Hematopoietic multipotent progenitor cell treated with erythropoietin and hydrocortisone succinate and interleukin-3 and kit ligand, for 15 days (in vitro differentiated cells): ENCODE data around the gene MMP14.
"Not testable (repeated sequence)": the region's sequence is repeated elsewhere in the genome, so short reads cannot be mapped to it uniquely, and the experiment has no call there.

Experiments
- DNase-seq: peaks from one replicate; pipeline ENCODE4 v3.0.0-alpha.2; 2015; ENCODE audit warnings: low spot score

The MMP14 gene

DNA sequence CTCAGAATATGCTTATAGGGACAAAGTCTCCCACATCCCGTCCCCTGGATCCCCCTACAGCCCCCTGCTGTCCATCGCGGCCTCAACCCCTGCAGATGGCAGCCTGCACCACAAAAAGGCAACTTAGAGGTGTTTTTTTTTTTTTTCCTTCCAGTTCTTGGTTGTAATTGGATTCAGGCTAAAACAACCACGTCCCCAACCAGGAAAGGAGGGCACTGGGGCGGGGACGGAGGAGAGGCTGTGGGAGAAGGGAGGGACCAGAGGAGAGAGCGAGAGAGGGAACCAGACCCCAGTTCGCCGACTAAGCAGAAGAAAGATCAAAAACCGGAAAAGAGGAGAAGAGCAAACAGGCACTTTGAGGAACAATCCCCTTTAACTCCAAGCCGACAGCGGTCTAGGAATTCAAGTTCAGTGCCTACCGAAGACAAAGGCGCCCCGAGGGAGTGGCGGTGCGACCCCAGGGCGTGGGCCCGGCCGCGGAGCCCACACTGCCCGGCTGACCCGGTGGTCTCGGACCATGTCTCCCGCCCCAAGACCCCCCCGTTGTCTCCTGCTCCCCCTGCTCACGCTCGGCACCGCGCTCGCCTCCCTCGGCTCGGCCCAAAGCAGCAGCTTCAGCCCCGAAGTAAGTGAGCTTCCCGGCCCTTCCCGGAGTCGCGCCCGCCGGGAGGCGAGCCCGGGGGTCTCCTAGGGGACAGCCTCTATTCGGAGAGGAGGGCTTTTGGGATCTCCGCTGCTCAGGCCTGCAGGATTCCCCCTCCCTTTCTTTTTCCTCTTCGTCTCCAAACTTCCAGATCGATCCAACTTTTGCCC is at the start of gene MMP14:
Gene MMP14 (plus strand): TSS at position 285 of the 813 bp plus-strand sequence. CDS start 233 bp downstream, at position 518.
- DNase-seq = no peak

- no peak for DNase-seq
Measured at GRCh38 chr14:22786685-22787084, 49.7 kb upstream of the MMP14 start.

DNA sequence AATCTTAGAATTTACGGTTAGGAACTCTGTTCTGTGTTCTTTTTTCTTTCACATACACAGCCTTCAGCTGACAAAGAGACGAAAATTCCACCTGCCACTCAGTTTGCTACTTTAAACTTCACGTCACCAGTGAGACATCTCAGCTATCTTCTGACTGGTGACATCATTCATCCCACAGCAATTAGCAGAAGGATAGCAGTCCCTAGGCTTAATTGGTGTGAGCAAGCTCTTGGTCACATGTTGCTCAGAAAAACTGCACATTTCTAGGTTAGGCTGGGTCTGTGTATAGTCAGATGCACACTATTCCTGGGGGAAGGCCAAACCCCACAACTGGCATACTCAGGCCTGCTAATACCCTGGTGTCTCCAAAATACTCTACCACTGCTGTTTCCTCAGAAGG is 45.1 kb upstream of the MMP14 start:
- no peak for DNase-seq

DNA sequence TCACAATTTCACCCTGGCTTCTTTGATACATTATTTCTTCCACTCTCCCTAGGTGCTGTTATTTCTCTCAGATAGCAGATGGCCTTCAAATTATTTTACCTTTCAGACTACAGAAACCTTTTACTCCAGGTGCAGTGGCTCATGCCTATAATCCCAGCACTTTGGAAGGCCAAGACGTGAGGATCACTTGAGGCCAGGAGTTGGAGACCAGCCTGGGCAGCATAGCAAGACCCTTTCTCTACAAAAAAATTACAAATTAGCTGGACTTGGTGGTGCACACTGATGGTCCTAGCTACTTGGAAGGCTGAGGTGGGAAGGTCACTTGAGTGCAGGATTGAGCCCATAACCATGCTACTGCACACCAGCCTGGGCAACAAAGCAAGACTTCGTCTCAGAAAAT is 44.2 kb upstream of the MMP14 start:
- no peak for DNase-seq

- DNase-seq = not testable (repeated sequence)
Measured at GRCh38 chr14:22793550-22793949, 42.8 kb upstream of the MMP14 start.

- no peak for DNase-seq
Measured at GRCh38 chr14:22793976-22794375, 42.4 kb upstream of the MMP14 start.

- no peak for DNase-seq
Measured at GRCh38 chr14:22794551-22794951, 41.8 kb upstream of the MMP14 start.

GRCh38 chr14:22796087-22796707 is 40.2 kb upstream of the MMP14 start:
- no peak for DNase-seq

- no peak for DNase-seq
Measured at GRCh38 chr14:22797017-22797917, 39.1 kb upstream of the MMP14 start.

GRCh38 chr14:22798528-22798927 is 37.9 kb upstream of the MMP14 start:
- DNase-seq = no peak

DNA sequence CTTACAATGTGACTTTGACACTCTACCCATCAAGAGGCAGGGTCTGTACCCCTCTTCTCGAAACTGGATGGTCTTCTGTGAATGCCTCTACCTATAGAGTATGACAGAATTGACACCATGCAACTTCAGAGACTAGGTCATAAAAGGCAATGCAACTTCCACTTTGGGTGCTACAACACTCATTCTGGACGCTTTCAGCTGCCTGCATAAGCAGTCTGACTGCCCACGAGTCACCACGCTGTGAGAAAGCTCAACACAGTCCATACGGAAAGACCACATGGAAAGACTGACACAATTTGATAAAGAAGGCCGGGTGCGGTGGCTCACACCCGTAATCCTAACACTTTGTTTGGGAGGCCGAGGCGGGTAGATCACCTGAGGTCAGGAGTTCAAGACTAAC is 36.0 kb upstream of the MMP14 start:
- no peak for DNase-seq

GRCh38 chr14:22801716-22802115 is 34.7 kb upstream of the MMP14 start:
- DNase-seq = no peak

DNA sequence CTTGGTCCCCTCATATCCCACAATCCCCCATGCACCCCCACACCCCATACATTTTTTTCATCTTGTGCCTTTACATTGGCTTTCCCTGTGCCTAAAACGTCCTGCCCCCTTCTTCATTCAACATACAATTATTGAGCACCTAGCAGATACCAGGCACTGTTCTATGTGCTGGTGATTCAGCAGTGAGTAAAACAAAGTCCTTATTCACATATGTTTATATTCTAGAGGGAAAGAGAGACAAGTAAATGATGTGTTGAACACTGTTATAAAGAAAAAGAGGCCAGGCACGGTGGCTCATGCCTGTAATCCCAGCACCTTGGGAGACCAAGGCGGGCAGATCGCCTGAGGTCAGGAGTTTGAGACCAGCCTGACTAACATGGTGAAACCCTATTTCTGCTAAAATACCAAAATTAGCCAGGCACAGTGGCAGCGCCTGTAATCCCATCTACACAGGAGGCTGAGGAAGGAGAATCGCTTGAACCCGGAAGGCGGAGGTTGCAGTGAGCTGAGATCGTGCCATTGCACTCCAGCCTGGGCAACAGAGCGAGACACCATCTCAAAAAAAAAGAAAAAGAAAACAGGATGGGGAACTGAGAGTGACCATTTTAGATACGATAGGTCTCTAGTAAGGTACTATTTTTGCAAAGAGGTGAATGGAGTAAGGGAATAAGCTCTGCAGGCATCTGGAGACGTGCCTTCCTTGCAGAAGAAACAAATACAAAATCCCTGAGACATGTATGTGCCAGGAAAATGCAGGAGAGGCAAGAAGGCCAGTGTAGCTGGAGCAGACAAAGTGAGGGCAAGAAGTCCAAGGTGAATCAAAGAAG is 33.3 kb upstream of the MMP14 start:
- DNase-seq = no peak

DNA sequence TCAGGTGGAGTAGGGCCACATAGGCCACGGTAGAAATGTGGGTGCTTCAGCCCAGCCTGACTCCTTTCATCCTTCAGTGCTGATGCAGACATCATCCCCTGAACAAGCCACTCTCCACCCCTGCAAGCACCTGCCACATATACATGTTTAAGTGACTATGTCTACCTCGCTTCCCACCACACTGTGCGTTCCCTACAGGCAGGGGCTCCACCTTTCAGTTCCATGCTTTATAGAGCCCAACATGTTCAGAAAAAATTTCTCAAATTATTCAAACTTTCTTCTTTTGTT is 32.8 kb upstream of the MMP14 start:
- DNase-seq = no peak

- DNase-seq = not testable (repeated sequence)
Measured at GRCh38 chr14:22805235-22805634, 31.1 kb upstream of the MMP14 start.

DNA sequence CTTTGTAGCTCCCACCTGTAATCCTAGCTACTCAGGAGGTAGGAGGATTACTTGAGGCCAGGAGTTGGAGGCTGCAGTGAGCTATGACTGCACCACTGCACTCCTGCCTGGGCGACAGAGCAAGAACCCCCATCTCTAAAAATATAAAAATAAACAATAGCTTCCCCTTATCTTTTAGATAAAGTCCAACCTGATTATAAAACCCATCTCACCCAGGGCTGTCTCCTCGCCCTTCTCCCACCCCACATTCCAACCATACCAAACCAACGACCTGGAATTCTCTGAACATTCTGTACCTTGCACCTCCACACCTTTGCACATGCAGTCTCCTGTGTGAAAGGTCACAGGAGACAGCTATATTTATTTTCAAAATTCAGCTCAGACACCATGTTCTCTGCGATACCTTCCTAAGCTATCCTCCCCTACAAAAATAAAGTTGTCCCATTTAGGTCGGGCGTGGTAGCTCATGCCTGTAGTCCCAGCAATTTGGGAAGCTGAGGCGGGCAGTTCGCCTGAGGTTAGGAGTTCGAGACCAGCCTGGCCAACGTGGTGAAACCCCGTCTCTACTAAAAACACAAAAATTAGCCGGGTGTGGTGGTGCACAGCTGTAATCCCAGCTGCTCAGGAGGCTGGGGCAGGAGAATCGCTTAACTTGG is 28.8 kb upstream of the MMP14 start:
- no peak for DNase-seq

GRCh38 chr14:22808388-22809209 is 27.8 kb upstream of the MMP14 start:
- DNase-seq = no peak

DNA sequence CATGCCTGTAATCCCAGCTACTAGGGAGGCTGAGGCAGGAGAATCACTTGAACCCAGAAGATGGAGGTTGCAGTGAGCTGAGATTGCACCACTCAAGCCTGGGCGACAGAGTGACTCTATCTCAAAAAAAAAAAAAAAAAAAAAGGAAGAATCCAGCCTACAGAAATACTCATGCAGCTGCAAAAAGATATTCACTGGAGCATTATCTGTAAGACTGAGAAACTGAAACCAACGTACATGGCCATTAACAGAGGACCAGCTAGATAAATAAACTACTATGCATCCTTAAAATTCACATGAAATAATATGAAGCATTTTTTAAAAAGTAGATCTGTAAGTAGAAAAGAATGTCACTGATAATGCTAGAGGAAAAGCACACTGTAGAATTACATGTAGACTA is 24.7 kb upstream of the MMP14 start:
- DNase-seq = no peak

- no peak for DNase-seq
Measured at GRCh38 chr14:22812744-22813143, 23.6 kb upstream of the MMP14 start.

DNA sequence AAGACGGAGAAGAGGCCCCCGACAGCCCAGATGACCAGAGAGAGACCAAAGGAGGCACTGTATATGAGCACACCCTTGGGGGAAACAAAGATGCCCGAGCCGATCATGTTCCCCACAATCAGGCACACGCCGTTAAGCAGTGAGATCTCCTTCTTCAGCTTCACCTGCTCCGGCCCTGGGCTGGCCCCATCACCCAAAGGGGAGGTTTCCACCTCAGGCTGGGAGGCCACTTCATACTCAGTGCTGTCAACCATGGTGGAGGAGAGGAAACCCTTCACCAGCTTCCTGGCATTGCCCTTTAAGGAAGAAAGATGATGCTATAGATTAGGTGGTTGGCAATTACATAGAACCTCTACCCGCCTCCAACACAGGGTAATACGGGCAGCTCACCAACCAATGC is 23.2 kb upstream of the MMP14 start:
- no peak for DNase-seq

- DNase-seq = no peak
Measured at GRCh38 chr14:22814373-22814772, 22.0 kb upstream of the MMP14 start.
